ENCODE results near the gene ENOSF1.

DNA sequence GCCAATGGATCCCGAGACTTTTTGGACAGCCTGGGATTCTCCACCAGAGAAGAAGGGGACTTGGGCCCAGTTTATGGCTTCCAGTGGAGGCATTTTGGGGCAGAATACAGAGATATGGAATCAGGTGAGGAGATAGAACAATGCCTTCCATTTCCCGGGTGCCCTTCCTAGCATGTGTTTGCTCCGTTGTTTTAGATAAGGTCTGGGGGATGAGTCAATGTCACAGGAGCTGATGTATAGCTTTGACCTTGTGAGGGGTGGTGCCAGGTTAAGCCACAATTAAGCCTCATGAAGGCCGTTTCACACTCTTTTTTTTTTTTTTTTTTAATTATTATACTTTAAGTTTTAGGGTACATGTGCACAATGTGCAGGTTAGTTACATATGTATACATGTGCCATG lies 50.2 kb downstream of the ENOSF1 start:
- no peak for TF ChIP-seq CTCF (conservative IDR thresholded peaks at IDR 0.05 in 1 of 2, IDR thresholded peaks at IDR 0.05 in 1 of 2; ENCODE audit: extremely low read depth in 1 of 2, insufficient read depth in 1 of 2, low read depth in 1 of 2, low read length in 2 of 2)
- no peak for TF ChIP-seq EZH2 (IDR thresholded peaks at IDR 0.05; ENCODE audit: borderline replicate concordance, low read length)

All from mammary epithelial cell (primary cell).